Progenitor cell of endocrine pancreas (in vitro differentiated cells): ENCODE data around the gene ROCK1. TPM values are rescaled to one million over a fixed set of nuclear protein-coding genes. Genes with fewer than 3 reads are reported as not detected.

ENCODE experiments used
- DNase-seq: peaks from one replicate; pipeline ENCODE4 v3.0.0; 2021; ENCODE audit warnings: low spot score; ENCODE audit not compliant: unreplicated experiment
- H3K27ac Mint-ChIP-seq: 2 replicates; pipeline ENCODE4 v1.8.0; 2021; ENCODE audit warnings: mild to moderate bottlenecking, moderate library complexity, mixed read lengths
- H3K27me3 Mint-ChIP-seq: 2 replicates; pipeline ENCODE4 v1.8.0; 2021; ENCODE audit warnings: mixed read lengths
- H3K36me3 Mint-ChIP-seq: 2 replicates; pipeline ENCODE4 v1.8.0; 2022; ENCODE audit warnings: mixed read lengths; ENCODE audit not compliant: insufficient read depth
- H3K4me1 Mint-ChIP-seq: 2 replicates; pipeline ENCODE4 v1.8.0; 2021; ENCODE audit warnings: low read depth, mixed read lengths
- H3K4me3 Mint-ChIP-seq: 2 replicates; pipeline ENCODE4 v1.8.0; 2021; ENCODE audit warnings: low read depth, mild to moderate bottlenecking, moderate library complexity, mixed read lengths
- H3K9me3 Mint-ChIP-seq: 2 replicates; pipeline ENCODE4 v1.8.0; 2021; ENCODE audit warnings: low read depth, mixed read lengths
- CTCF ChIP-seq: fragments of 200-600 bp; sonication (generic); IDR thresholded peaks from one replicate; pipeline ENCODE4 v1.5.0; 2021; ENCODE audit warnings: antibody characterized with exemption, mild to moderate bottlenecking; ENCODE audit not compliant: unreplicated experiment
- total RNA-seq: library from RNA; stranded (reverse); gene quantifications from 2 replicates; pipeline ENCODE4 v1.2.1, GENCODE V29; 2021

The ROCK1 gene
- total RNA-seq, 1 donor from 2014 or later: 62.0 TPM

- Mint-ChIP-seq H3K4me1 (no peaks in the 10 kb centered on the region), H3K27ac (no peak overlapping the region), H3K4me3 (no peak overlapping the region), H3K9me3 (peaks cover 3% of the 10 kb centered on the region), H3K27me3 (no peaks in the 10 kb centered on the region), H3K36me3 (peaks cover 17% of the 10 kb centered on the region)
- no peak for DNase-seq
- no peak for TF ChIP-seq CTCF
Observed at GRCh38 chr18:21063011-21063410, 48.6 kb downstream of the ROCK1 start.

GRCh38 chr18:21057112-21057511 lies 54.5 kb downstream of the ROCK1 start:
- Mint-ChIP-seq H3K36me3 (peaks cover 13% of the 10 kb centered on the region), H3K9me3 (peaks cover 3% of the 10 kb centered on the region), H3K4me3 (no peak overlapping the region), H3K4me1 (no peaks in the 10 kb centered on the region), H3K27ac (no peak overlapping the region), H3K27me3 (no peaks in the 10 kb centered on the region)
- no peak for TF ChIP-seq CTCF
- no peak for DNase-seq

GRCh38 chr18:21056545-21056944 lies 55.1 kb downstream of the ROCK1 start:
- peaks cover 8% of the 10 kb centered on the region for H3K36me3 Mint-ChIP-seq
- no peak overlapping the region for H3K4me3 Mint-ChIP-seq
- no peak for DNase-seq
- H3K27me3 Mint-ChIP-seq: no peaks in the 10 kb centered on the region
- H3K9me3 Mint-ChIP-seq: peaks cover 2% of the 10 kb centered on the region
- no peak for TF ChIP-seq CTCF
- H3K27ac Mint-ChIP-seq: no peak overlapping the region
- H3K4me1 Mint-ChIP-seq: no peaks in the 10 kb centered on the region

- H3K9me3 Mint-ChIP-seq: no peaks in the 10 kb centered on the region
- no peaks in the 10 kb centered on the region for H3K4me1 Mint-ChIP-seq
- TF ChIP-seq CTCF: no peak
- peaks cover 2% of the 10 kb centered on the region for H3K36me3 Mint-ChIP-seq
- no peak for DNase-seq
- H3K27ac Mint-ChIP-seq: no peak overlapping the region
- H3K4me3 Mint-ChIP-seq: no peak overlapping the region
- H3K27me3 Mint-ChIP-seq: no peaks in the 10 kb centered on the region
Observed at GRCh38 chr18:21054252-21054821, 57.3 kb downstream of the ROCK1 start.

- Mint-ChIP-seq H3K27me3 (no peaks in the 10 kb centered on the region), H3K4me1 (no peaks in the 10 kb centered on the region), H3K27ac (no peak overlapping the region), H3K4me3 (no peak overlapping the region), H3K36me3 (no peaks in the 10 kb centered on the region), H3K9me3 (no peaks in the 10 kb centered on the region)
- no peak for TF ChIP-seq CTCF
- DNase-seq: no peak
Observed at GRCh38 chr18:21053127-21053526, 58.5 kb downstream of the ROCK1 start.
